SK-N-SH (cell line): ENCODE results near the gene TAF5. TPM values are rescaled to one million over a fixed set of nuclear protein-coding genes. Genes with fewer than 3 reads are reported as not detected.
"Not testable (repeated sequence)": the region's sequence is repeated elsewhere in the genome, so short reads cannot be mapped to it uniquely, and the experiment has no call there.

ENCODE experiments used
- CTCF ChIA-PET: fragments of 300-600, 350-600 bp; formaldehyde crosslinking; extraction: SDS; loops from one replicate; lab custom pipeline; 2021; lab: Yijun Ruan, JAX
- POLR2A ChIA-PET: fragments of 350-600 bp; sonication (Branson Sonifier 250); formaldehyde crosslinking; extraction: SDS; loops from one replicate; lab custom pipeline; 2020; ENCODE audit warnings: antibody characterized with exemption, inconsistent platforms; lab: Yijun Ruan, JAX
- DNase-seq: peaks from one replicate; pipeline ENCODE4 v3.0.0; 2012
- H2AFZ ChIP-seq: fragments of 200-600 bp; sonication (generic); 2 replicates; pipeline ENCODE4 v1.8.1; 2016; ENCODE audit warnings: antibody characterized with exemption, mild to moderate bottlenecking, low read depth
- H3F3A ChIP-seq: fragments of 200-600 bp; sonication (generic); replicated peaks from 2 replicates; pipeline ENCODE3; 2016; ENCODE audit warnings: antibody characterized with exemption, mild to moderate bottlenecking; ENCODE audit not compliant: insufficient read depth
- H3K27ac ChIP-seq, 2 experiments: fragments of 200-500 bp in 1 of 2; fragments of 200-600 bp in 1 of 2; sonication (Bioruptor generic) in 1 of 2; sonication (generic), shearing (Covaris generic) in 1 of 2; 2 replicates each; pipeline versions ENCODE4 v1.5.1 to v1.6.1; 2014 to 2016; ENCODE audit warnings: low read depth in 2 of 2, inconsistent platforms in 1 of 2, low read length in 1 of 2, mild to moderate bottlenecking in 1 of 2, mixed read lengths in 1 of 2
- H3K27me3 ChIP-seq: fragments of 200-600 bp; sonication (generic), shearing (Covaris generic); 2 replicates; pipeline ENCODE4 v1.6.1; 2016; ENCODE audit warnings: mixed run types; ENCODE audit not compliant: insufficient read depth
- H3K36me3 ChIP-seq, 2 experiments: fragments of 200-500 bp in 1 of 2; fragments of 200-600 bp in 1 of 2; sonication (Bioruptor generic) in 1 of 2; sonication (generic) in 1 of 2; replicated peaks in 1 of 2; 2 replicates each; pipeline versions ENCODE3 to v1.5.1; 2014 to 2016; ENCODE audit warnings: low read length in 1 of 2, mild to moderate bottlenecking in 1 of 2; ENCODE audit not compliant: insufficient read depth in 2 of 2, control insufficient read depth in 1 of 2
- H3K4me1 ChIP-seq, 2 experiments: fragments of 200-500 bp in 1 of 2; fragments of 200-600 bp in 1 of 2; sonication (Bioruptor generic) in 1 of 2; sonication (generic), shearing (Covaris generic) in 1 of 2; 2 replicates each; pipeline versions ENCODE4 v1.5.1 to v1.6.1; 2014 to 2016; ENCODE audit warnings: low read depth in 1 of 2, low read length in 1 of 2, mixed run types in 1 of 2; ENCODE audit not compliant: insufficient read depth in 2 of 2, control insufficient read depth in 1 of 2
- H3K4me2 ChIP-seq: fragments of 200-600 bp; sonication (generic), shearing (Covaris generic); 2 replicates; pipeline ENCODE4 v1.6.1; 2017; ENCODE audit warnings: mixed run types
- H3K4me3 ChIP-seq, 2 experiments: fragments of 200-500 bp in 1 of 2; fragments of 200-600 bp in 1 of 2; sonication (Bioruptor generic) in 1 of 2; sonication (generic), shearing (Covaris generic) in 1 of 2; 2 replicates each; pipeline versions ENCODE4 v1.5.1 to v1.8.1; 2014 to 2016; ENCODE audit warnings: low read depth in 2 of 2, inconsistent platforms in 1 of 2, low read length in 1 of 2, mild to moderate bottlenecking in 1 of 2, mixed read lengths in 1 of 2, moderate library complexity in 1 of 2
- H3K79me2 ChIP-seq: fragments of 200-600 bp; sonication (generic); 2 replicates; pipeline ENCODE4 v1.8.1; 2017; ENCODE audit warnings: mild to moderate bottlenecking; ENCODE audit not compliant: insufficient read depth
- H3K9ac ChIP-seq: fragments of 200-600 bp; sonication (generic); 2 replicates; pipeline ENCODE4 v1.6.1; 2017; ENCODE audit warnings: mixed run types
- H3K9me2 ChIP-seq: fragments of 200-600 bp; sonication (generic); 2 replicates; pipeline ENCODE4 v1.6.1; 2017; ENCODE audit warnings: mixed run types
- H3K9me3 ChIP-seq: fragments of 200-600 bp; sonication (generic); 2 replicates; pipeline ENCODE4 v1.6.1; 2017; ENCODE audit warnings: mixed run types, mild to moderate bottlenecking, moderate library complexity
- H4K20me1 ChIP-seq: fragments of 200-600 bp; sonication (generic); 2 replicates; pipeline ENCODE4 v1.6.1; 2017; ENCODE audit warnings: mild to moderate bottlenecking, mixed run types; ENCODE audit not compliant: insufficient read depth
- CTCF ChIP-seq: fragments of 200-600 bp; sonication (generic); IDR thresholded peaks from 2 replicates; pipeline ENCODE4 v1.6.1; 2017; ENCODE audit warnings: antibody characterized with exemption, mild to moderate bottlenecking, moderate library complexity
- ELF1 ChIP-seq: IDR thresholded peaks from 2 replicates; pipeline ENCODE4 v1.4.0; 2012
- GABPA ChIP-seq: IDR thresholded peaks from 2 replicates; pipeline ENCODE4 v1.4.0; 2012; ENCODE audit warnings: low read depth, mild to moderate bottlenecking
- GATA2 ChIP-seq: sonication (generic); formaldehyde crosslinking; IDR thresholded peaks from 2 replicates; pipeline ENCODE4 v1.5.0; 2020; ENCODE audit warnings: mild to moderate bottlenecking, missing genetic modification reagents
- PBX3 ChIP-seq: IDR thresholded peaks from 2 replicates; pipeline ENCODE4; 2012
- RAD21 ChIP-seq: IDR thresholded peaks from 2 replicates; pipeline ENCODE4 v1.6.1; 2012; ENCODE audit warnings: mild to moderate bottlenecking, low read length
- RFX5 ChIP-seq: IDR thresholded peaks from 2 replicates; pipeline ENCODE4 v1.6.1; 2012; ENCODE audit warnings: mild to moderate bottlenecking, improper control_type of control experiment, low read length
- RXRA ChIP-seq: IDR thresholded peaks from 2 replicates; pipeline ENCODE4 v1.4.0; 2012; ENCODE audit warnings: low read depth, mild to moderate bottlenecking, borderline replicate concordance
- SIN3A ChIP-seq: IDR thresholded peaks from 2 replicates; pipeline ENCODE4 v1.6.1; 2012; ENCODE audit warnings: low read depth, mild to moderate bottlenecking, low read length, moderate library complexity, borderline replicate concordance
- SMC3 ChIP-seq: IDR thresholded peaks from 2 replicates; pipeline ENCODE4 v1.6.1; 2012; ENCODE audit warnings: low read depth, low read length, improper control_type of control experiment
- USF2 ChIP-seq: fragments of 150-350 bp; IDR thresholded peaks from 2 replicates; pipeline ENCODE4 v1.6.1; 2017; ENCODE audit warnings: antibody characterized with exemption, low read length, low read depth, borderline replicate concordance
- ZBTB33 ChIP-seq: IDR thresholded peaks from 2 replicates; pipeline ENCODE4 v1.4.0; 2012; ENCODE audit warnings: low read depth, borderline replicate concordance
- WGBS: methylation state at CpG from one replicate; pipeline ENCODE4 v1.1.6; 2017; ENCODE audit warnings: low lambda C conversion rate; 5-methylcytosine and 5-hydroxymethylcytosine counted together
- polyA plus RNA-seq, 3 experiments: library from polyadenylated mRNA; depleted of rRNA; stranded (reverse); fragments of >200 nt; gene quantifications; 2 replicates each; pipeline ENCODE4 v1.2.3, GENCODE V29; 2012

TAF5 gene
- polyA plus RNA-seq, 1 of the 3 experiments (the other 2 are of a cell fraction), result 1.3 TPM

- ChIA-PET POLR2A (no interaction called here), CTCF (interaction anchor here (0.9 to 7.1 kb wide), 17 partner anchors 13 to 271 kb away, joined by 3 to 83 read pairs (median 5); no protein-coding TSS in a partner anchor)
- no peaks in the 10 kb centered on the region for H3K9me2 ChIP-seq
- H3K36me3 ChIP-seq, result peaks cover 76 to 80% of the 10 kb centered on the region in 2 experiments
- no peaks in the 10 kb centered on the region; the same call in 1 of the 2 replicates for H3K79me2 ChIP-seq
- 0 out of 2 replicates have a peak, but pooled peaks cover 4% of the 10 kb centered on the region for H4K20me1 ChIP-seq
- 88% methylated on average over 8 of the region's 8 CpGs for WGBS
- H3K4me3 ChIP-seq, result no peak overlapping the region
- no peak for DNase-seq
- no peak overlapping the region for H3K9ac ChIP-seq
- H3K27ac ChIP-seq, result no peak overlapping the region
- TF ChIP-seq GABPA (no peak), ZBTB33 (no peak), SIN3A (no peak), RXRA (no peak), PBX3 (no peak), USF2 (no peak), RFX5 (no peak)
- H3K4me1 ChIP-seq, result no peaks in the 10 kb centered on the region
- peaks cover 3% of the 10 kb centered on the region for H3F3A ChIP-seq
- H2AFZ ChIP-seq, result no peak overlapping the region
- no peaks in the 10 kb centered on the region for H3K27me3 ChIP-seq
- H3K9me3 ChIP-seq, result no peaks in the 10 kb centered on the region
- H3K4me2 ChIP-seq, result no peak overlapping the region
Measured at GRCh38 chr10:103415581-103415980, 47.8 kb downstream of the TAF5 start.

GRCh38 chr10:103416436-103417147 is 48.8 kb downstream of the TAF5 start:
- ChIA-PET POLR2A (no interaction called here), CTCF (interaction anchor here (0.6 to 7.1 kb wide), 40 partner anchors 14 to 293 kb away, joined by 3 to 83 read pairs (median 4); partner anchors contain the start of gene CALHM1)
- H3K27ac ChIP-seq, result no peak overlapping the region
- DNase-seq, result peak; percentile 50
- no peak overlapping the region for H3K4me3 ChIP-seq
- no peaks in the 10 kb centered on the region for H3K9me3 ChIP-seq
- H3K9me2 ChIP-seq, result no peaks in the 10 kb centered on the region
- no peak overlapping the region for H2AFZ ChIP-seq
- H3K9ac ChIP-seq, result no peak overlapping the region
- peaks cover 72 to 83% of the 10 kb centered on the region in 2 experiments for H3K36me3 ChIP-seq
- no peak overlapping the region for H3K4me2 ChIP-seq
- peaks cover 3% of the 10 kb centered on the region for H3F3A ChIP-seq
- 60% methylated on average over 8 of the region's 8 CpGs for WGBS
- H3K4me1 ChIP-seq, result no peaks in the 10 kb centered on the region
- no peaks in the 10 kb centered on the region for H3K27me3 ChIP-seq
- no peaks in the 10 kb centered on the region; the same call in 1 of the 2 replicates for H3K79me2 ChIP-seq
- H4K20me1 ChIP-seq, result 0 out of 2 replicates have a peak, but pooled peaks cover 4% of the 10 kb centered on the region
- TF ChIP-seq CTCF, result peak; percentile 79
- no peak for TF ChIP-seq ELF1
- peak; percentile 51 for TF ChIP-seq SMC3
- peak; percentile 69 for TF ChIP-seq RAD21
- no peak for TF ChIP-seq GATA2

GRCh38 chr10:103417148-103417469 is 49.3 kb downstream of the TAF5 start:
- H3K9me2 ChIP-seq, H3K27me3 ChIP-seq, H3K4me2 ChIP-seq, DNase-seq, H3K4me1 ChIP-seq, H3F3A ChIP-seq, H2AFZ ChIP-seq, H3K4me3 ChIP-seq, H4K20me1 ChIP-seq, H3K79me2 ChIP-seq, H3K9ac ChIP-seq, H3K9me3 ChIP-seq, H3K27ac ChIP-seq, POLR2A ChIA-PET: not testable (repeated sequence)
- CTCF ChIA-PET, result interaction anchor here (0.8 to 7.1 kb wide), 24 partner anchors 10 to 292 kb away, joined by 3 to 83 read pairs (median 4); partner anchors contain the start of gene CALHM1
- WGBS, result 95% methylated on average over 5 of the region's 5 CpGs
- H3K36me3 ChIP-seq, result peaks cover 67 to 84% of the 10 kb centered on the region in 2 experiments
